Caco-2 (cell line): ENCODE results near the gene NAALADL2. TPM values are rescaled to one million over a fixed set of nuclear protein-coding genes. Genes with fewer than 3 reads are reported as not detected.

Experiments
- BruUV-seq: library from RNA; stranded (reverse); fragments of 400-500 nt; replicated peaks from 2 replicates; lab custom pipeline; 2021; lab: Mats Ljungman, UMichigan
- CTCF ChIA-PET: fragments of 300-600 bp; sonication (Branson Sonifier 250); formaldehyde crosslinking; loops from one replicate; lab custom pipeline; 2022; ENCODE audit warnings: antibody characterized with exemption; lab: Charles Lee
- POLR2A ChIA-PET: fragments of 300-600 bp; sonication (Branson Sonifier 250); formaldehyde crosslinking; loops from one replicate; lab custom pipeline; 2022; ENCODE audit warnings: antibody characterized with exemption; lab: Charles Lee
- DNase-seq, 2 experiments: peaks; one replicate each; pipeline versions ENCODE4 v3.0.0 to v3.0.0-alpha.2; 2020 to 2022
- H3K27me3 ChIP-seq: replicated peaks from 2 replicates; pipeline ENCODE4 v1.6.0; 2011; ENCODE audit warnings: low read length; ENCODE audit not compliant: control insufficient read depth, insufficient read depth
- H3K36me3 ChIP-seq: 2 replicates; pipeline ENCODE4 v1.5.1; 2011; ENCODE audit warnings: low read length; ENCODE audit not compliant: control insufficient read depth, insufficient read depth
- H3K4me1 ChIP-seq: fragments of 250-450 bp; sonication (Bioruptor Pico); 2 replicates; pipeline ENCODE4 v1.5.1; 2020; ENCODE audit warnings: mild to moderate bottlenecking
- H3K4me3 ChIP-seq: 2 replicates; pipeline ENCODE4 v1.5.1; 2011; ENCODE audit warnings: low read depth, mild to moderate bottlenecking, control low read depth, low read length
- H3K9me3 ChIP-seq: fragments of 250-450 bp; sonication (Bioruptor Pico); 2 replicates; pipeline ENCODE4 v1.5.1; 2020; ENCODE audit warnings: mild to moderate bottlenecking, moderate library complexity
- H3K27ac Mint-ChIP-seq: one replicate; pipeline ENCODE4 v1.8.0; 2022; ENCODE audit warnings: mixed read lengths; ENCODE audit not compliant: unreplicated experiment
- H3K27me3 Mint-ChIP-seq: one replicate; pipeline ENCODE4 v1.8.0; 2022; ENCODE audit warnings: mixed read lengths; ENCODE audit not compliant: insufficient read depth, unreplicated experiment
- H3K36me3 Mint-ChIP-seq: one replicate; pipeline ENCODE4 v1.8.0; 2022; ENCODE audit warnings: mild to moderate bottlenecking, mixed read lengths; ENCODE audit not compliant: insufficient read depth, unreplicated experiment
- H3K4me1 Mint-ChIP-seq: one replicate; pipeline ENCODE4 v1.8.0; 2022; ENCODE audit warnings: low read depth, mixed read lengths; ENCODE audit not compliant: unreplicated experiment
- H3K4me3 Mint-ChIP-seq: one replicate; pipeline ENCODE4 v1.8.0; 2022; ENCODE audit warnings: mild to moderate bottlenecking, moderate library complexity, mixed read lengths; ENCODE audit not compliant: unreplicated experiment
- H3K9me3 Mint-ChIP-seq: one replicate; pipeline ENCODE4 v1.8.0; 2022; ENCODE audit warnings: mixed read lengths; ENCODE audit not compliant: unreplicated experiment
- CTCF ChIP-seq, 2 experiments: fragments of 200-600 bp in 1 of 2; IDR thresholded peaks; 1 replicate in 1 of 2; 2 replicates in 1 of 2; pipeline versions ENCODE4 v1.5.1 to v1.8.0; 2011 to 2022; ENCODE audit warnings: antibody characterized with exemption in 1 of 2, control low read depth in 1 of 2, inconsistent platforms in 1 of 2, low read depth in 1 of 2, low read length in 1 of 2, mild to moderate bottlenecking in 1 of 2, moderate library complexity in 1 of 2; ENCODE audit not compliant: insufficient read depth in 1 of 2, severe bottlenecking in 1 of 2, unreplicated experiment in 1 of 2
- intact Hi-C: fragments of 100-400 bp; cut with micrococcal nuclease; formaldehyde crosslinking; loops from one replicate; pipeline ENCODE4 v1.10.0; 2022; ENCODE audit not compliant: unreplicated experiment
- total RNA-seq: library from RNA; stranded (reverse); gene quantifications from 2 replicates; pipeline ENCODE4 v1.2.3, GENCODE V29; 2022

NAALADL2 gene
- total RNA-seq, 1 experiment from 2014 or later, result 4.4 TPM

GRCh38 chr3:175274474-175275218, 415.5 kb downstream of the NAALADL2 start:
- DNase-seq, result no peak
- intact Hi-C loops, result no loop called here
- ChIA-PET POLR2A (no interaction called here), CTCF (no interaction called here)
- H3K27ac Mint-ChIP-seq, result no peak overlapping the region
- no peak overlapping the region for H3K4me3 Mint-ChIP-seq
- Histone ChIP-seq H3K36me3 (no peaks in the 10 kb centered on the region), H3K9me3 (no peaks in the 10 kb centered on the region), H3K4me3 (no peak overlapping the region), H3K27me3 (no peaks in the 10 kb centered on the region), H3K4me1 (no peaks in the 10 kb centered on the region)
- no peaks in the 10 kb centered on the region for H3K9me3 Mint-ChIP-seq
- BruUV-seq, result no TSS peak
- H3K4me1 Mint-ChIP-seq, result no peaks in the 10 kb centered on the region
- H3K36me3 Mint-ChIP-seq, result no peaks in the 10 kb centered on the region
- no peak for TF ChIP-seq CTCF (IDR thresholded peaks at IDR 0.05; ENCODE audit: insufficient read depth in 1 of 2, low read depth in 1 of 2, low read length in 1 of 2, severe bottlenecking in 1 of 2, unreplicated experiment in 1 of 2)
- no peaks in the 10 kb centered on the region for H3K27me3 Mint-ChIP-seq

DNA sequence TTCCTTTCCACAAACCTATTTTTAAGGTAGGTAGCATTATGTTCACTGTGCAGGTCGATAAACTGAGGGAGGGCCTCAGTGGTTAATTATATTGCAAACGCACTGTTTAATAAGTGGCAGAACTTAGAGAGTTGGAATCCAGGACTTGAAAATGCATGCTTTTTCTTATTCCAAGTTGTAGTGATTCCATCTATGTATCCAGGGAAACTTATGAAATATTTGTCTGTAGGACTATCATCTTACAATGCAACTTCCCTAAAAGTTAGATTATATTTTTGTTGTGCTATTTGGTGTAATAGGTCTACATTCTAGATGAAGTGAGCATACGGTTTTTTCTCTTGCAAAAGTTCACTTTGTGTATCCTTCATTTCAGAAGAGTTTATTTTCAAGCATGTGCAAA, 419.5 kb downstream of the NAALADL2 start:
- ChIA-PET CTCF (no interaction called here), POLR2A (no interaction called here)
- Histone ChIP-seq H3K4me1 (no peaks in the 10 kb centered on the region), H3K4me3 (no peak overlapping the region), H3K36me3 (no peaks in the 10 kb centered on the region), H3K9me3 (no peaks in the 10 kb centered on the region), H3K27me3 (no peaks in the 10 kb centered on the region)
- intact Hi-C loops, result no loop called here
- Mint-ChIP-seq H3K4me3 (no peak overlapping the region), H3K27ac (no peak overlapping the region), H3K9me3 (no peaks in the 10 kb centered on the region), H3K36me3 (no peaks in the 10 kb centered on the region), H3K4me1 (no peaks in the 10 kb centered on the region), H3K27me3 (no peaks in the 10 kb centered on the region)
- TF ChIP-seq CTCF (IDR thresholded peaks at IDR 0.05; ENCODE audit: insufficient read depth in 1 of 2, low read depth in 1 of 2, low read length in 1 of 2, severe bottlenecking in 1 of 2, unreplicated experiment in 1 of 2), result no peak
- DNase-seq, result no peak
- BruUV-seq, result no TSS peak

DNA sequence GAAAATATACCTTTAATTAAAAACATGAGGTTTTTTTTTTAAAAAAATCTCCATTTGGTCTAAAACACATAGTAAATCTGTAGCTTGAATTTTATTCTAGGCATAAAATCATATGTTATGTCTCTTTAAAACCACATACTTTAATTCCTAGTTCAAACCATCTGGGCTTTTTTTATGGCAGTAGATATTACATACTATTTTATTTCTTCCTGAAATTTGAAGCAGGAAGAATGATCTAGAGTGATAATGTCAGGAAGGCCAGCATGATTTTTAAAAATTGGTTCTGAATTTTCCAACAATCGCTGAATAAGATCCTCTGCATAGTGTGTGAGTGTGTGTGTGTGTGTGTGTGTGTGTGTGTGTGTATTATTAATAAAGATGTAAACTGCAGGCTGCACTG, 420.3 kb downstream of the NAALADL2 start:
- H3K27me3 Mint-ChIP-seq, result no peaks in the 10 kb centered on the region
- H3K27ac Mint-ChIP-seq, result no peak overlapping the region
- no peak for DNase-seq
- no peak overlapping the region for H3K4me3 ChIP-seq
- no peak overlapping the region for H3K4me3 Mint-ChIP-seq
- no peaks in the 10 kb centered on the region for H3K9me3 ChIP-seq
- H3K9me3 Mint-ChIP-seq, result no peaks in the 10 kb centered on the region
- BruUV-seq, result no TSS peak
- H3K27me3 ChIP-seq, result no peaks in the 10 kb centered on the region
- POLR2A ChIA-PET, result no interaction called here
- no peak for TF ChIP-seq CTCF (IDR thresholded peaks at IDR 0.05; ENCODE audit: insufficient read depth in 1 of 2, low read depth in 1 of 2, low read length in 1 of 2, severe bottlenecking in 1 of 2, unreplicated experiment in 1 of 2)
- H3K36me3 Mint-ChIP-seq, result no peaks in the 10 kb centered on the region
- intact Hi-C loops, result no loop called here
- H3K4me1 ChIP-seq, result no peaks in the 10 kb centered on the region
- H3K4me1 Mint-ChIP-seq, result no peaks in the 10 kb centered on the region
- no peaks in the 10 kb centered on the region for H3K36me3 ChIP-seq
- CTCF ChIA-PET, result no interaction called here
